ENCODE measurements around the gene ZNF566. TPM values are rescaled to one million over a fixed set of nuclear protein-coding genes. Genes with fewer than 3 reads are reported as not detected.

ZNF566 gene
- total and polyA plus RNA-seq, 8 donors = 1.8 to 58.2 (median 5.1) TPM

- no peaks in the 10 kb centered on the region for H3K4me1 ChIP-seq
- 41 to 48% (median 47%) methylated on average over 2 of the region's 2 CpGs for WGBS, 5 donors
- no peak overlapping the region for H3K4me3 ChIP-seq
- intact Hi-C loops (cut with DNase I; ENCODE audit: low total_unique reads) = no loop called here
- no peaks in the 10 kb centered on the region for H3K27me3 ChIP-seq
- no peaks in the 10 kb centered on the region for H3K36me3 ChIP-seq
- no peak for DNase-seq
- H3K9me3 ChIP-seq = peaks cover 12 to 96% (median 63%) of the 10 kb centered on the region in 4 donors
- TF ChIP-seq POLR2AphosphoS5 (IDR thresholded peaks at IDR 0.05) (no peak), POLR2A (IDR thresholded peaks at IDR 0.05) (no peak), CTCF (IDR thresholded peaks at IDR 0.05) (no peak), EP300 (IDR thresholded peaks at IDR 0.05) (no peak)
- H3K27ac ChIP-seq = no peak overlapping the region
These were observed 52.8 kb downstream of the ZNF566 start for GRCh38 chr19:36436531-36436930.

GRCh38 chr19:36423925-36424324 lies 65.4 kb downstream of the ZNF566 start:
- no peak for DNase-seq
- Histone ChIP-seq H3K27ac (no peak overlapping the region), H3K36me3 (no peaks in the 10 kb centered on the region), H3K4me1 (peaks cover 0 to 14% (median 5%) of the 10 kb centered on the region in 4 donors), H3K27me3 (peaks cover 0 to 20% (median 8%) of the 10 kb centered on the region in 3 donors), H3K4me3 (no peak overlapping the region), H3K9me3 (peaks cover 4 to 65% (median 29%) of the 10 kb centered on the region in 4 donors)
- 79 to 85% (median 81%) methylated on average over 4 of the region's 4 CpGs for whole genome bisulfite sequencing, 5 donors
- TF ChIP-seq POLR2AphosphoS5 (IDR thresholded peaks at IDR 0.05) = no peak
- TF ChIP-seq EP300 (IDR thresholded peaks at IDR 0.05) = no peak
- no peak for TF ChIP-seq POLR2A (IDR thresholded peaks at IDR 0.05)
- TF ChIP-seq CTCF (IDR thresholded peaks at IDR 0.05) = no peak
- intact Hi-C loops (cut with DNase I; ENCODE audit: low total_unique reads) = no loop called here

- TF ChIP-seq POLR2A (IDR thresholded peaks at IDR 0.05) = no peak
- TF ChIP-seq POLR2AphosphoS5 (IDR thresholded peaks at IDR 0.05) = no peak
- no peak for DNase-seq
- H3K27ac ChIP-seq = peak overlapping the region in 3 of 5 donors; percentile 38 to 55 (median 50)
- H3K4me1 ChIP-seq = peaks cover 9 to 29% (median 20%) of the 10 kb centered on the region in 4 donors
- no peaks in the 10 kb centered on the region for H3K36me3 ChIP-seq
- peak overlapping the region; percentile 35 to 52 (median 44) for H3K4me3 ChIP-seq
- WGBS, 5 donors = 24 to 45% (median 26%) methylated on average over 15 to 33 of the region's 33 CpGs
- H3K9me3 ChIP-seq = peaks cover 4 to 69% (median 27%) of the 10 kb centered on the region in 4 donors
- H3K27me3 ChIP-seq = peaks cover 0 to 23% (median 8%) of the 10 kb centered on the region in 3 donors
- intact Hi-C loops (cut with DNase I; ENCODE audit: low total_unique reads) = no loop called here
These were observed 67.4 kb downstream of the ZNF566 start for GRCh38 chr19:36421749-36422481.

- Histone ChIP-seq H3K4me1 (peaks cover 9 to 29% (median 20%) of the 10 kb centered on the region in 4 donors), H3K27ac (peak overlapping the region in 3 of 5 donors; percentile 38 to 55 (median 50)), H3K36me3 (peaks cover 0 to under 1% (median 0%) of the 10 kb centered on the region in 4 donors), H3K9me3 (peaks cover 4 to 61% (median 23%) of the 10 kb centered on the region in 4 donors), H3K4me3 (peak overlapping the region; percentile 35 to 52 (median 44)), H3K27me3 (peaks cover 0 to 23% (median 8%) of the 10 kb centered on the region in 3 donors)
- intact Hi-C loops (cut with DNase I; ENCODE audit: low total_unique reads) = no loop called here
- DNase-seq = peak in 1 of 2 donors; percentile 81
- 9 to 16% (median 14%) methylated on average over 21 to 60 of the region's 61 CpGs for whole genome bisulfite sequencing, 5 donors
- TF ChIP-seq EP300 (IDR thresholded peaks at IDR 0.05) = no peak
- no peak for TF ChIP-seq CTCF (IDR thresholded peaks at IDR 0.05)
- no peak for TF ChIP-seq POLR2AphosphoS5 (IDR thresholded peaks at IDR 0.05)
- no peak for TF ChIP-seq POLR2A (IDR thresholded peaks at IDR 0.05)
These were observed 68.2 kb downstream of the ZNF566 start for GRCh38 chr19:36420961-36421748.
